Stimulated activated CD8-positive, alpha-beta memory T cell treated with anti-CD3 and anti-CD28 coated beads, Interleukin-7, amount 100 ng/mL, for 24 hours (primary cell): ENCODE measurements around the gene CENPO.

Source experiments
- DNase-seq: peaks from one replicate; pipeline ENCODE4 v3.0.0-alpha.2; 2020; ENCODE audit warnings: low read depth

CENPO gene

GRCh38 chr2:24838541-24838940 is 45.3 kb downstream of the CENPO start:
- no peak for DNase-seq

DNA sequence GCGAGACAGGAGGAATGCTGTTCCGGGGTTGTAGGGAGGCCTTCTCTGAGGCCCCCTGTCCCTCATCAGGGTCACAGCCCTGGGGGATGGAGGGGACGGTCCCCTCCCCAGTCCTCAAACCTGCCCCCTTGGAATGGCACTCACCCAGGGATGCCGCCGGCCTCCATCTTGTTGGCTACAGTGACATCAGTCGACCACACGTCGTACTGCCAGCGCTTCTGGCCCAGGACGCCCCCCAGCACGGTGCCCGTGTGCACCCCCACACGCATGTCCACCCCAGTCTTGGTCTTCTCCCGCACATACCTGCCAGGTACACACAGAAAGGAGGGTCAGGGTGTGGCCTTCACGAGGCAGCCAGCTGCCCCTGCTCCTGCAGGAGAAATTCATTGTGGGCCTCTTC is 46.5 kb downstream of the CENPO start:
- no peak for DNase-seq

DNA sequence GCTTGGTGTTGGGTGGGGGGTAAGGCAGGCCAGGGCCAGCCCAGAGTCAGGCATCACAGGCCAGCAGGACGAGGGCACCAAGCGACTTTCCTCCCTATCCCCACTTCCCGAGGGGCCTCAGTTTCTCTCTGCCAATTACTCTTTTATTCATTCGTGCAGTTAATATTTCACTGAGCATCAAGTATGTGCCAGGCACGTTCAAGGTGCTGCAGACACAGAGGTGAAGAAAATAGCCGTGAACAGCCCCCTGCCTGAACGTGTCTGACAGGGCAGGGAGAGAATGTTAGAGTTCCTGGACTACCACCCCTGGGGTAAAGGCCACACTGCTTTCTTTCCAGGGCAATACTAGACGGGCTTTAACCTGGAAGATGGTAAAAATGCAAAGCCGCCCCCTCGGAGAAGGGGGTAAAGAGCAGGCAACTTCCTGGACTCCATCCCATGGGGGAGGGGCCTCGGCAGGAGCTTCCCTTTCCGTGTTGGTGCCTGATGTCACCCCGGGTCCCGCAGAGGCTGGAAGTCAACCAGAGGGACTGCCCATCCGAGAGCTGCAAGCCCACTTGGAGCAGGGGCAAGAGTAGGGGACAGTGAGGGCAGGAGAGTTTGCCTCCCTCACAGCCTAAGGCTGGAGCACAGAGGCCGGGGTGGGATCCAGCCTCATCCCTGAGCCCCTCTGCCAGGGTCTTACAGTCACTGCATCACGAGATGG is 47.1 kb downstream of the CENPO start:
- no peak for DNase-seq

DNA sequence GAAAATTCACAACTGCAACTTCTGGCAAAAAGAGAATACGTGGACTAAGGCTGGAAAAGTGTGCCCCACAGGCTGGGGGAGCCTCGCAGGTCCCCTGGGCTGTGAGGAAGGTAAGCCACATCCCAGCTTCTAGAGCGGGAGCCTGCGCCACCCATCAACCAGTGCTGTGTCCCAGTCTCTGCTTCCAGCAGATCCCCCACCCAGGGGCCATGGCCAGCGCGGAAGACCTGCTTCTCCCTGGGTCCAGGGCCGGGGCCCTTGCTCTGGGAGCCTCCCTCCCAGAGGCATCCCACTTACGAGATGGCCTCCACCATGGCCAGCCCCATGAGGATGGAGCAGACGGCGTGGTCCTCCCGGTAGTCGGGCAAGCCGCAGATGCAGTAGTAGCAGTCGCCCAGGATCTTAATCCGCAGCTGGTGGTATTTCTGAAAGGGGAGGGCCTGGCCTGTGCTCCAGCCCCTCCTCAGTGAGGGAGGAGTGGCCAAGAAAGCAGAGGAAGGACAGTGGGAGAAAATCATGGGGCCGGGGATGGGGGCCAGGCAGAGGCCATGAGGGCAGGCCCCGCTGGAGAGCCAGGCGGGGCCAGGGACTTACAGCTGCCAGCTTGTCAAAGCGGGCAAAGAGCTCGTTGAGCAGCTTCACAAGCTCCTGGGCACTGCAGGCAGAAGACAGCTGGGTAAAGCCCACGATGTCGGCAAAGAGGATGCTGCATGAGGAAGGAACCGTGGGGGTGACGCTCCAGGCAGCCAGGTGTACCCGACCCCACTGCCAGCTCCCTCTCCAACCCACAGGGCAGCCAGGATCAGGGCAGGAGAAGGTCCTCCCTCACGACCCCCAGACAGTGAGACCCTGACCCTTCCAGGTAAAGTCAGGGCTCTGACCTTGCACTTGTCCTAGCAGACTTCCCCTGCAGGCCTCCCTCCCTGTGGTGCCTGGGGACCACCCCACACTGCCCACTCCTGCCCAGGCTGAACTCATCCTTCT is 48.0 kb downstream of the CENPO start:
- no peak for DNase-seq

DNA sequence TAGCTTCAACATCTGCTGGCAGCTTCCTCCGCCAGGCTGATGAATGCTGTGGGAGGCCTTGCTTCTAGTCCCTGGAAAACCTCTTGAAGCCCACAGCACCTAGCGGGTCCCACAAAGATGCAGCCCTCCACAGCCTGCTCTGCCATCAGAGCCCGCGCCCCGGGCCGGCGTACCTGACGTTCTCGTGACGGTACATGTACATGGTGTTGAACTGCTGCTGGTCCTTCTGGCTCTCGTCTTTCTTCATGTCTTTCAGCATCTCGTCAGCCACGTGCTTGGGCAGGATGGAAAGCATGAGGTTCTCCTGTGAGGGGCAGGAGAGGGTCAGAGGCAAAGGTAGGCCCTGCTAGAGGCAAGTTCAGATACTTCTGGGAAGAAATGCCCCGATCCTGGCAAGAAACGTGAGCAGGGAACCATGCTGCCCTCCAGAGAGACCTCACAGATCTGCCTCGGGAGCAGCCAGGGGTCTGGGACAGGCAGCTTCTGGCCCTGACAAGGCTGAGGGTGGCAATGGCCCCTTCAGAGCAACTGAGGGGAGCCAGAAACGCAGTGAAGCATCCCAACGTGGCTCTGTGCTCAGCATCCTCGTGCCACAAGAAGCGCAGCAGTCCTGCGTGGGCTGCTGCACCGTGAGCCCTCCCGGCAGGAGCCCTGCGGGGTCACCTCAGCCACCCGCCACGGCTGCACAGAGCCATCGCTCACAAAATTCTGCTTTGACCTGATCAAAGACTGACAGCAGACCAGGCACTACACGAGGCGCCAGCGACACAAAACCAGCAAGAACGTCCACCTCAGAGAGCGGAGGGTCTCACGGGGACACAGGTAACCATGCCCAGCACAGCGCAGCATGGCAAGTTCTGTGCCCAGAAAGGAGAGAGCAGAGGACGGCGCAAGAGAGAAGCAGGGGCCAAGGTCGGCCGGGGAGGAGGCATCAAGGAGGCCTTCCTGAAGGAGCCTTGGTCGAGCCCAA is 49.1 kb downstream of the CENPO start:
- no peak for DNase-seq

- no peak for DNase-seq
Measured at GRCh38 chr2:24843330-24843860, 50.2 kb downstream of the CENPO start.

DNA sequence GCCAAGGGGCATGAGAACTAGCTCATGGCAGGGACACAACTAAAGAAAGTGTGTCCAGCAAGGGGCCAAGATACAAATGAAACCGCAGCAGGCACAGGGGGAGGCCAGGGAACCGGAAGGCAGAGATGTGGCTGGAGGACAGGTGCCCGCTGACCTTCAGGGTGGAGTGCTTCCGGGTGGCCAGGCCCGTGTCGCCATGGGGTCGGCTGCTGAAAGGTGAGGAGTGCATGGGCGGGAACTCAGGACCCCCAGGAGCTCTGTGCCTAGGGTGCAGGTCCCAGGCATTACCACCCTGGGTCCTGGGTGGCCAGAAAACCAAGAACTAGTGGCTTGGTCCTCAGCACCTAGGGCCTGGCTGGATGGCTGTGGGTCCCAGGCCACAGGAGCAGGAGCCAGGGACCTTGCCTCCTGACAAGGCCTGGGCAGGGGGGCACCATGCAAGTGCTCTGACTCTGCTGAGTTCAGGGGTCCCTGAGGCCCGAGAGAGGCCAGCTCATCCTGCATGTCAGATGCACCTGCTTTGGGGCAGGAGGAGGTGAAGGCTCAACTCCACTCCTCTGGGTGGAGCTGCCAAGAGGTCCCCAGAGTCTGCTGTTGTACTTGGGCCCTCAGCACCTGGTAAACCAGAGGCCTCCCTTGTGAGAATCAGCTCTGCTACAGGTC is 50.9 kb downstream of the CENPO start:
- DNase-seq: no peak

DNA sequence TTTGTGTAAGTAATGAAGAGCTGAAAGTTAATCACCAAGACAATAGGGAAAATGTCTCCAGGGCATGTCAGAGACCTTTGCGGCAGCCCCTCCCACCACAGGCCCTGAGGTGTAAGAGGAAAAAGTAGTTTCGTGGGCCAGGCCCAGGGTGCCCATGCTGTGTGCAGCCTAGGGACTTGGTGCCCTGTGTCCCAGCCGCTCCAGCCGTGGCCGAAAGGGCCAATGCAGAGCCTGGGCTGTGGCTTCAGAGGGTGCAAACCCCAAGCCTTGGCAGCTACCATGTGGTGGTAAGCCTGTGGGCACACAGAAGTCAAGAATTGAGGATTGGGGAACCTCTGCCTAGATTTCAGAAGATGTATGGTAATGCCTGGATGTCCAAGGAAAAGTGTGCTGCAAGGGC is 52.5 kb downstream of the CENPO start:
- no peak for DNase-seq

DNA sequence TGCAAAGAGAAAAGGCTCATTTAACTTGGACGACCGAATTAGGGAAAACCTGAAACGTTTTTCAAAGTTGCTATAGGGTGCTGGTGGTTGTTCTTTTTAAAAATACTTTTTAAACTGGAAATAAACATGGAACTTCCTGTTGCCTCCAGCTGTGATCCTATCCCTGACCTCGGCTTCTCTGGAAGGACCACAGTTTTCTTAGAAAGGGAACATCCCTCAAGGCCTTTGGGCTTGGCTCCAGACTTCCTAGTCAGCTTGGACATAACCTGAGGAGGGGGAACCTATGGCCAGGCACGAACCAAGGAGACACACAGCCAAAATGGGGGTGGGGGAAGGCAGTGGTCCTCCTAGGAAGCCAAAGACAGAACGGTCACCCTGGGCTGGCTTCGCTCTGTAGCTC is 57.7 kb downstream of the CENPO start:
- DNase-seq: no peak

DNA sequence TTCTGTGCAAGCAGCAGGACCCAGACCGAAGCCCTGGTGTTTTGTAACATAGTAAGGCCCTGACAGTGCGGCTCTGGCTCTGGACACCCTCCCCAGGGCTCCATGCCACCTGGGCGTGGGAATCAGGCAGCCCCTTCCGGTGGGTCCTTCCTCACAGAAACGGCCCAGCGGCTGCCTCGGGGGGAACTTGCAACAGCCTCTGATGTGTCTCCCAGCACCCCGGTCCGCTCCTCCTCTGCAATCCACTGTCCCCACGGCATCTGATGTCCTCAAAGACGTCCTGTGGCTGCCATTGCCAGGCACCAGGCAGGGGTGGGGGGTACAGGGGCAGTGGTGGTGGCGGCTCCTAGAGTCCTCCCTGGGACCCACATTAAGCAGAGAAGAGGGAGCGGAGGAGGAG is 58.8 kb downstream of the CENPO start:
- no peak for DNase-seq

GRCh38 chr2:24852431-24853020 is 59.3 kb downstream of the CENPO start:
- DNase-seq: no peak

DNA sequence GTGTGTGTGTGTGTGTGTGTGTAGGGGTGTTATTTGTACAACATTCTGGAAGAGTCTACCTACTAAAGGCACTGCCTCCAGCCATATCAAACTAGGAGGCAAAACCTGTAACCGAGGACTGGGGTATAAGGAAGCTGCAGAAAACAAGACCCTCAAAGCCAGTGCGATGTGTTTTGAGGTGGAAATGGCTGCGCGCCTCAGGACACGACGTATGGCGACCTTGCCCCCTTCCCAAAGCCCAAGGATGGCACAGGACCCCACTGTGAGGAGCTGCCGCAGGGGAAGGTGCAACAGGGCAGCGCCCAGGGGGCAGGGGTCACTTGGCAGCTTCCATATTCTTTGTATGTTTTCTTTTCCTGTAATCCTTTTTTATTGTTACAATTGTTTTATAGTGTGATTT is 59.8 kb downstream of the CENPO start:
- DNase-seq: no peak

- DNase-seq: no peak
Measured at GRCh38 chr2:24853996-24854395, 60.8 kb downstream of the CENPO start.

DNA sequence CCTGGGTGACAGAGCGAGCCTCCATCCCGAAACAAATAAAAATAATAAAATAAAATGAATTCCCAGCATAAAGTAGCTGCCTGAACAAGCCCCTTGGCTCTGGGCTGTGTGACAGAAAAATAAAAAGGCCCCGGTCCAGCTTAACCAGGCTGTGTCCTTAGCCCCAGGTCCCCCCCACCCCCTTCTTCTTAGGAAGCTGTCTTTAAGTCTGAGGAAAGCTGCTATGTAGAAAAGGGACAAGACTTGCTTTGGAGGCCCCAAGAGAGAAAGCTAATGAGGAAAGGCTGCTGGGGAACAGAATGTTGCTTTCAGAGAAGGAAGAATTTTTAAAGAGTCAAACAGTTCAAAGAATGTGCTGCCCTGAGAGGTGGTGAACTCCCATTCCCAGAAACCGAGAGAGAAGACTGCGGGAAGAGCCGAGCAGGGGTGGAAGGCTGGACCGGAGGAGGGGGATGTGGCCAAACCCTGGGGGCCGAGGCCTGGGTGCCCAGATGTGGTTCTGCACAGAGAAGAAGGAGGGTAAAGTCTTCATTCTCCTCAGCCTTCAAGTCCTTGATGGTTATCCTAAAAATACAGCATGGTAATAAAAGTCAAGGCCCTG is 61.9 kb downstream of the CENPO start:
- no peak for DNase-seq

GRCh38 chr2:24855726-24856125 is 62.5 kb downstream of the CENPO start:
- no peak for DNase-seq

DNA sequence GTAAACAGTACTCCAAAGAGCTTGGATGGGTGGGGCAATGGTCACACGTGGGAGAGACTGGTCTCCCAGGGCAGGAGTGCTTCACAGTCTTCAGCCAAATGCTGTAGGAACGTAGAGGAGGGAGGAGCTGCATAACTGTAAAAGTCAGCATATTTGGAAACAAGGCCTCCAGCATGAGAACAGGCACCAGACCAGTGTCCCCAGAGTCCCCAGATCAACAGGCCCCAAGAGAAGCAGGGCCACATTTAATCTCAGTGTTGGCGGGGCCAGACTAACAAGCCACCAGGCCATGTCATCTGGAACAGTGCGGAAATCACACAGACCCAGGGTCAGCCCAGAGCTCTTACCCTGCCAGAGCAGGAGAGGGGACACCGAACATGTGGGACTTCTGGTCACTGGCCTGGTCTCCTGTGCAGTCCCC is 63.6 kb downstream of the CENPO start:
- DNase-seq: no peak

DNA sequence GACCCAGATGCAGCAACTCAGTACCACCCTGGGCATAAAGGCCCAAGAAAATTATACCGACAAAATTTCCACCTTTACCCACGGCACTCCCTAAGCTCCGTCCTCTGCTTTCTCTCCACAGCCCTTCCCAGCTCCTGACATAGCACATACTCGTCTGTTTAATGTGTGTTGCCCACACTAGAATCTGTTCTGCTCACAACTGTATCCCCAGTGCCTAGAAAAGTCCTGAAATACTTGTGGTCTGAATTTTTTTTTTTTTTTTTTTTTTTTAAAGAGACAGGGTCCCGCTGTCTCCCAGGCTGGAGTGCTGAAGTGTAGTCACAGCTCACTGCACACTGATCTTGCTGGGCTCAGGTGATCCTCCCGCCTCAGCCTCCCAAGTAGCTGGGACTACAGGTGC is 64.5 kb downstream of the CENPO start:
- DNase-seq: no peak

GRCh38 chr2:24858996-24859395 is 65.8 kb downstream of the CENPO start:
- no peak for DNase-seq

DNA sequence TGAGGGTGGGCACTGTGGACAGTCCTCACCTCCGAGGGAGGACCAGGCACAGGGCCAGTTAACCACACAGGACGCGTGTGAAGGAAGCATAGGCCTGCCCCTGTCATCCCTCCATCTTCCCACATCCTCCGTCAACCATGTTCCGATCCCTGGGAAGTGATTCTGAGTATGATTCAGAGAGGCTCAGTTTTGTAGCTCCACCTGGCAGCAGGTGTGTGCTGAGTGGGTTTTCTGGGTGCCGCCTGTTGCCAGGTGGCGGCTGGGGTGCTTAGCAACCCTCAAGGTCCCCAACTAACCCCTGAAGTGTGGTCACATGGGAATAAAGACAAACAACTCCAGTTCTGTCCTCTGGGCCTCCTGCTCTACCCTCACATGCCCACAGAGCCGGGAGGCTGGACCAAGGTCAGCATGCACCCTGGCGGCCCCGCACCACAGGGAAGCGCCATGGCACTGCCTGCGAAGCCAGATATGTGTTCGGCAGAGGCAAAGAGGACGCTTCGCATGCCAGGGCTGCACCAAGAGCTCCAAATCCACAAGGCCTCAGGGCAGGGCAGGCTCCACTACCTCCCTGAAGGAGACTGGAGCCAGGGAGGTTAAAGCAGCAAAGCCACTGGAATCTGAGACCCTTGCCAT is 66.9 kb downstream of the CENPO start:
- no peak for DNase-seq

GRCh38 chr2:24860631-24861030 is 67.4 kb downstream of the CENPO start:
- no peak for DNase-seq
